GM21390 (cell line): ENCODE results near the gene FOXD2.
A peak's percentile ranks its signal among the peaks of the same experiment; 100 is the strongest.

Source experiments
- ATAC-seq: cut with Tn5 transposase; IDR thresholded peaks from one replicate; pipeline ENCODE4 v1.9.1; 2021; ENCODE audit not compliant: unreplicated experiment

The FOXD2 gene

GRCh38 chr1:47437447-47438164 lies at the start of gene FOXD2:
TSS of gene FOXD2 (plus strand) at chr1:47438044. CDS start at chr1:47438136, 92 bp downstream.
- peak; percentile 83 for ATAC-seq

- ATAC-seq, result peak; percentile 79
Observed at GRCh38 chr1:47388891-47389238, 49.0 kb upstream of the FOXD2 start.

GRCh38 chr1:47389731-47390130 lies 48.1 kb upstream of the FOXD2 start:
- no peak for ATAC-seq

DNA sequence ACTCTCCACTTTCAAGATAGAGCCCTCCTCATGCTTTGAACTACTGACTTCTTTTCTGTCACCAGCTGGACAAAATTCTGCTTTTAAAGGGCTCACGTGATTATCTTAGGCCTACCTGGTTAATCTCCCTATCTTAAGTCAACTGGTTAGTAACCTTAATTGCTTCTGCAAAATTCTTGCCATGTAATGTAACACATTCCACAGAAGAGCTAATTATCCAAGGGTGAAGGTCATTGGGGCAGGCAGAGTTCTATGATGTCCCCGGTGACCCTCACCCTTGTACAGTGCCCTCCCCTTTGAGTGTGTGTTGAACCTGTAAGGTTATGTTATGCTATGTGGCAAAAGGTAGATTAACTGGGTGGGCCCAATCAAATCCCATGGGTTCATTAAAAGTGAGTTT lies 47.0 kb upstream of the FOXD2 start:
- ATAC-seq, result no peak

- ATAC-seq, result no peak
Observed at GRCh38 chr1:47393141-47393540, 44.7 kb upstream of the FOXD2 start.

DNA sequence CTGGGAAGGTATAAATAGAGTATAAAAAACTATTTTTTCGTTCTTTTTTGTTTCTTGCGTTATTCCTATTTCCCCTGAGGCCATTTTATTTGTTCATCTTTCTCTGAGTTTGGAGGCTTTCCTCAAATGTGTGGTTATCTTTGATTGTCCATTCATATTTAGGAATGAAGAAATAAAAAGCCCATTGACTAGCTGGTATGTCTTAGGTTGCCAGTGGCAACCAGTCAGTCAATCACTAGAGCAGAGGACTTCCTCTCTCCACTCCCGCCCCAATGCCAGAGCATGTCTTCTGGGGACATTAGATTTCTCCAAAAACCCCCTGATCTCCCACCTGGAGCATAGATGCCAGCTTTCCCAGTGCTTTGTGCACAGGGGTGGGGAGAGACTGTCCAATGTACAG lies 42.4 kb upstream of the FOXD2 start:
- no peak for ATAC-seq

DNA sequence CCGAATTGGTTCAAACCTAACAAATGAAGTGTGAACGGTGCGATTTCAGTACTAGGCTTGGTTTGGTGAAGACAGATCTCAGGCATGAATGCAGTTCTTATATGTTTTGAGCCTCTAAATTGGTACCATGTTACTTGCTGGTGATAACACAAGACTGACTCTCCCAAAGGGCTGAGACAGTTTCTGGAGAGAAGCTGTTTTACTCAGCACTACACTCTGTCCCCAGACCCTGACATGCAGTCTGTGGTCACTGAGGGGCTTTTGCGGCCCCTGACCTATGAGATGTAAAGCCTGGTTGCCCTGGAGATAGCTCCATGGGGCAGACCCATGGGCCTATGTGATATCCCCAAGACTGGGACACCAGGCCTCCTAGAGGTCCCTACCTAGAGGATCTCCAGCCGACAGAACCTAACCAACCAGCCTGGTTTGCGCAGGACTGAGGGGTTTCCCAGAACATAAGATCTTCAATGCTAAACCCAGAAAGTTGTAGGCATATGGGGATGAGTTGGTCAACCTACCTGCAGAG lies 41.1 kb upstream of the FOXD2 start:
- no peak for ATAC-seq

- no peak for ATAC-seq
Observed at GRCh38 chr1:47399138-47399845, 38.6 kb upstream of the FOXD2 start.

DNA sequence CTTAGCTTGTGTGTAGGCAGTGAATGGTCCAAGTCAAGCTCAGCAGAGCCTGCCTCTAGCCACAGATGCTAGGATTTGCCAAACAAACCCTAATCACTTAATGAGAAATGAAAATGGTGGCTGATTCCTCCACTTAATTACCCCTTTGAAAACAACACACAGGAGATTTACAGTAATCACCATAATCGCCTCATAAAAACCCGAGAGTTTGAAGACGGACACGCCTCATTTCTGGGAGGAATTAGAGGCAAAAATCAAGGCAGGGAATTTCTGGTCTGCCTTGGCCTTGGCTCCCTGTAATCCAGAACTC lies 38.0 kb upstream of the FOXD2 start:
- no peak for ATAC-seq

- ATAC-seq, result no peak
Observed at GRCh38 chr1:47401761-47402160, 36.1 kb upstream of the FOXD2 start.

DNA sequence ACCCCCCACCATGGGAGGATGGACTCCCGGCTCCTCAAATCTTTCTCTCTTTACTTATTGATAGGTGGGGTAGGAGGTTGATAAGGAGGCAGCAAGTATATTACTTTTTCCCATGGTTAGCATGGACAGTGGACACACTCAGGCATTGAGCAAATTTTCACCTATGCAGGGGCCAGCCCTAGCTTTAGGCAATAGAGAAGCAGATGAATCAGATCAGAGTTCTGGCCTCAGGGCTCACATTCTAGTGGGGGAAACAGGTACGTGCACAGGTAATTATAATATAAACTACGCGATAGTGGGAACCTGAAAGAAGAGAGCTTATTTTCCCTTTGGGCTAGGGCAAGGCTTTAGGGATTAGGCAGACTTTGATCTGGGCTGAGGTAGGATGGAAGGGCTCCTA lies 35.3 kb upstream of the FOXD2 start:
- ATAC-seq, result no peak

- ATAC-seq, result no peak
Observed at GRCh38 chr1:47403321-47403910, 34.4 kb upstream of the FOXD2 start.

GRCh38 chr1:47405697-47406096 lies 32.1 kb upstream of the FOXD2 start:
- ATAC-seq, result no peak

- ATAC-seq, result no peak
Observed at GRCh38 chr1:47406966-47407365, 30.9 kb upstream of the FOXD2 start.

- ATAC-seq, result no peak
Observed at GRCh38 chr1:47407481-47407880, 30.4 kb upstream of the FOXD2 start.

- no peak for ATAC-seq
Observed at GRCh38 chr1:47409311-47410067, 28.4 kb upstream of the FOXD2 start.

- ATAC-seq, result no peak
Observed at GRCh38 chr1:47410068-47410455, 27.8 kb upstream of the FOXD2 start.

DNA sequence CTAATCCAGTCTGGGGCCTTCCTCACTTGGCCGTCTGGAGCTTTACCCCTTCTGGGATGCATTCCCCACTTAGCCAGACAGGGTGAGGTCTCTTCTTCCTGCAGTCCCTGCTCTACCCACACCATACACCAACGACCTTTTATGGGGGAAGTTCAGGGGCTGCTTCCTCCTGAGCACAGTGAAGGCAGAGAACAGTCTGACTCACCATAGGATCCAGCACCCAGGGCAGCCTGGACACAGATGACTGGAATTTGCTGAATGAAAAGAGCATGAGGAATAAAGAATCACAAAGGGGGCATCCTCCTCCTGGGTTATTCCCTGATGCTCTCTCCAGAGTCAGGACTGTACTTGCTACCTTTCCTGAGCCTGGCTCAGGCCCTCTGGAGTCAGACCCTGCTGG lies 26.4 kb upstream of the FOXD2 start:
- ATAC-seq, result no peak

- ATAC-seq, result no peak
Observed at GRCh38 chr1:47412437-47412836, 25.4 kb upstream of the FOXD2 start.

DNA sequence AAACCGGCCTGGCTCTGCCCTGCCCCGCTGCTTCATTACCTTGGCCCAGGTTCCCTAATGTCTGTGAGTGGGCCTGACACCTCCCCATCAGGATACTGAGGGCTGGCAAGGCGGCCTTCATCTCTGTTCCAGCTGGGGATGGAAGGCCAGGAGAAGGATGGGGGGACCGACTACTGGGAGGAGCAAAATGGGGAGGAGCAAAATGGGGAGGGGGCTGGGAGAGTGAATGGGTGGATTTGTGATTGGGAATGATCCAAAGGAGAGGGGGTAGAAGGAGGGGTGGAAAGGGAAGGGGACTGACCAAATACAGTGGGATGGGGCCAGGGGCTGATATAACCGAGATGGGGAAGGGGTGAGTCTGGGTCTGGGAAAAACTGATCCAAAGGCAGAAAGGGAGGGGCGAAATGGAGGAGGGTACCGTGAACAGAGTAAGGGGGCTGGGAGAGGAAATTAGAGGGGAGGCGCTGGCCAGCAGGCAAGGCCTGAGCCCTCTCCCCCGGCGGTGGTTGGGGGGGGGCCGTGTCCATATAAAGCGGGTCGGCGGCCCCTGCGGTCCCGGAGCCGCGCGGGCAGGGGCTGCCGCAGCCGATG lies 22.0 kb upstream of the FOXD2 start, which contains the start of gene FOXE3:
FOXE3 (plus strand) TSS at position 558 of the 591 bp plus-strand sequence; CDS start at position 589, 31 bp downstream.
- ATAC-seq, result no peak
